ENCODE results near the gene SYT8. TPM values are rescaled to one million over a fixed set of nuclear protein-coding genes. Genes with fewer than 3 reads are reported as not detected.
"Not testable (repeated sequence)": the region's sequence is repeated elsewhere in the genome, so short reads cannot be mapped to it uniquely, and the experiment has no call there.

SYT8 gene
- total RNA-seq, 1 donor from 2014 or later = 7.3 TPM

- TF ChIP-seq CTCF (IDR thresholded peaks at IDR 0.05) = no peak
- Mint-ChIP-seq H3K9me3 (ENCODE audit: low read depth) (no peaks in the 10 kb centered on the region), H3K27ac (ENCODE audit: unreplicated experiment) (no peak overlapping the region), H3K4me3 (ENCODE audit: unreplicated experiment) (no peak overlapping the region), H3K27me3 (ENCODE audit: low read depth) (no peaks in the 10 kb centered on the region), H3K36me3 (ENCODE audit: low read depth) (peaks cover 2% of the 10 kb centered on the region), H3K4me1 (ENCODE audit: low read depth) (no peaks in the 10 kb centered on the region)
- DNase-seq (ENCODE audit: low spot score) = no peak
These were observed 29.3 kb upstream of the SYT8 start for GRCh38 chr11:1805525-1805924.

- Mint-ChIP-seq H3K36me3 (ENCODE audit: low read depth) (peaks cover 2% of the 10 kb centered on the region), H3K4me1 (ENCODE audit: low read depth) (no peaks in the 10 kb centered on the region), H3K9me3 (ENCODE audit: low read depth) (no peaks in the 10 kb centered on the region), H3K27me3 (ENCODE audit: low read depth) (no peaks in the 10 kb centered on the region), H3K4me3 (ENCODE audit: unreplicated experiment) (no peak overlapping the region), H3K27ac (ENCODE audit: unreplicated experiment) (no peak overlapping the region)
- DNase-seq (ENCODE audit: low spot score) = no peak
- TF ChIP-seq CTCF (IDR thresholded peaks at IDR 0.05) = no peak
These were observed 27.4 kb upstream of the SYT8 start for GRCh38 chr11:1807264-1807995.

- DNase-seq (ENCODE audit: low spot score) = no peak
- no peak overlapping the region for H3K27ac Mint-ChIP-seq (ENCODE audit: unreplicated experiment)
- peaks cover 12% of the 10 kb centered on the region for H3K4me1 Mint-ChIP-seq (ENCODE audit: low read depth)
- peaks cover 2% of the 10 kb centered on the region for H3K36me3 Mint-ChIP-seq (ENCODE audit: low read depth)
- H3K9me3 Mint-ChIP-seq (ENCODE audit: low read depth) = no peaks in the 10 kb centered on the region
- H3K27me3 Mint-ChIP-seq (ENCODE audit: low read depth) = no peaks in the 10 kb centered on the region
- H3K4me3 Mint-ChIP-seq (ENCODE audit: unreplicated experiment) = no peak overlapping the region
- no peak for TF ChIP-seq CTCF (IDR thresholded peaks at IDR 0.05)
These were observed 24.0 kb upstream of the SYT8 start for GRCh38 chr11:1810761-1811160.

- Mint-ChIP-seq H3K27me3 (ENCODE audit: low read depth) (no peaks in the 10 kb centered on the region), H3K27ac (ENCODE audit: unreplicated experiment) (no peak overlapping the region), H3K36me3 (ENCODE audit: low read depth) (peaks cover 2% of the 10 kb centered on the region), H3K4me1 (ENCODE audit: low read depth) (peaks cover 18% of the 10 kb centered on the region), H3K9me3 (ENCODE audit: low read depth) (no peaks in the 10 kb centered on the region), H3K4me3 (ENCODE audit: unreplicated experiment) (no peak overlapping the region)
- no peak for TF ChIP-seq CTCF (IDR thresholded peaks at IDR 0.05)
- DNase-seq (ENCODE audit: low spot score) = no peak
These were observed 22.5 kb upstream of the SYT8 start for GRCh38 chr11:1812274-1812673.

GRCh38 chr11:1812801-1813200, 22.0 kb upstream of the SYT8 start:
- Mint-ChIP-seq H3K27ac (ENCODE audit: unreplicated experiment) (no peak overlapping the region), H3K4me3 (ENCODE audit: unreplicated experiment) (no peak overlapping the region), H3K36me3 (ENCODE audit: low read depth) (peaks cover 2% of the 10 kb centered on the region), H3K4me1 (ENCODE audit: low read depth) (peaks cover 20% of the 10 kb centered on the region), H3K27me3 (ENCODE audit: low read depth) (no peaks in the 10 kb centered on the region), H3K9me3 (ENCODE audit: low read depth) (peaks cover 3% of the 10 kb centered on the region)
- DNase-seq (ENCODE audit: low spot score) = no peak
- TF ChIP-seq CTCF (IDR thresholded peaks at IDR 0.05) = no peak

GRCh38 chr11:1813356-1813755, 21.4 kb upstream of the SYT8 start:
- not testable (repeated sequence) for H3K4me3 Mint-ChIP-seq (ENCODE audit: unreplicated experiment); H3K27me3 Mint-ChIP-seq (ENCODE audit: low read depth); DNase-seq (ENCODE audit: low spot score); H3K36me3 Mint-ChIP-seq (ENCODE audit: low read depth); H3K9me3 Mint-ChIP-seq (ENCODE audit: low read depth); H3K27ac Mint-ChIP-seq (ENCODE audit: unreplicated experiment)
- H3K4me1 Mint-ChIP-seq (ENCODE audit: low read depth) = peaks cover 20% of the 10 kb centered on the region
